SK-N-SH (cell line): Measurements from ENCODE around the gene ZP1. TPM values are rescaled to one million over a fixed set of nuclear protein-coding genes. Genes with fewer than 3 reads are reported as not detected.

Experiments used
- CTCF ChIA-PET: fragments of 300-600, 350-600 bp; formaldehyde crosslinking; extraction: SDS; loops from one replicate; lab custom pipeline; 2021; lab: Yijun Ruan, JAX
- POLR2A ChIA-PET: fragments of 350-600 bp; sonication (Branson Sonifier 250); formaldehyde crosslinking; extraction: SDS; loops from one replicate; lab custom pipeline; 2020; ENCODE audit warnings: antibody characterized with exemption, inconsistent platforms; lab: Yijun Ruan, JAX
- DNase-seq: peaks from one replicate; pipeline ENCODE4 v3.0.0; 2012
- H2AFZ ChIP-seq: fragments of 200-600 bp; sonication (generic); 2 replicates; pipeline ENCODE4 v1.8.1; 2016; ENCODE audit warnings: antibody characterized with exemption, mild to moderate bottlenecking, low read depth
- H3F3A ChIP-seq: fragments of 200-600 bp; sonication (generic); replicated peaks from 2 replicates; pipeline ENCODE3; 2016; ENCODE audit warnings: antibody characterized with exemption, mild to moderate bottlenecking; ENCODE audit not compliant: insufficient read depth
- H3K27ac ChIP-seq, 2 experiments: fragments of 200-500 bp in 1 of 2; fragments of 200-600 bp in 1 of 2; sonication (Bioruptor generic) in 1 of 2; sonication (generic), shearing (Covaris generic) in 1 of 2; 2 replicates each; pipeline versions ENCODE4 v1.5.1 to v1.6.1; 2014 to 2016; ENCODE audit warnings: low read depth in 2 of 2, inconsistent platforms in 1 of 2, low read length in 1 of 2, mild to moderate bottlenecking in 1 of 2, mixed read lengths in 1 of 2
- H3K27me3 ChIP-seq: fragments of 200-600 bp; sonication (generic), shearing (Covaris generic); 2 replicates; pipeline ENCODE4 v1.6.1; 2016; ENCODE audit warnings: mixed run types; ENCODE audit not compliant: insufficient read depth
- H3K36me3 ChIP-seq, 2 experiments: fragments of 200-500 bp in 1 of 2; fragments of 200-600 bp in 1 of 2; sonication (Bioruptor generic) in 1 of 2; sonication (generic) in 1 of 2; replicated peaks in 1 of 2; 2 replicates each; pipeline versions ENCODE3 to v1.5.1; 2014 to 2016; ENCODE audit warnings: low read length in 1 of 2, mild to moderate bottlenecking in 1 of 2; ENCODE audit not compliant: insufficient read depth in 2 of 2, control insufficient read depth in 1 of 2
- H3K4me1 ChIP-seq, 2 experiments: fragments of 200-500 bp in 1 of 2; fragments of 200-600 bp in 1 of 2; sonication (Bioruptor generic) in 1 of 2; sonication (generic), shearing (Covaris generic) in 1 of 2; 2 replicates each; pipeline versions ENCODE4 v1.5.1 to v1.6.1; 2014 to 2016; ENCODE audit warnings: low read depth in 1 of 2, low read length in 1 of 2, mixed run types in 1 of 2; ENCODE audit not compliant: insufficient read depth in 2 of 2, control insufficient read depth in 1 of 2
- H3K4me2 ChIP-seq: fragments of 200-600 bp; sonication (generic), shearing (Covaris generic); 2 replicates; pipeline ENCODE4 v1.6.1; 2017; ENCODE audit warnings: mixed run types
- H3K4me3 ChIP-seq, 2 experiments: fragments of 200-500 bp in 1 of 2; fragments of 200-600 bp in 1 of 2; sonication (Bioruptor generic) in 1 of 2; sonication (generic), shearing (Covaris generic) in 1 of 2; 2 replicates each; pipeline versions ENCODE4 v1.5.1 to v1.8.1; 2014 to 2016; ENCODE audit warnings: low read depth in 2 of 2, inconsistent platforms in 1 of 2, low read length in 1 of 2, mild to moderate bottlenecking in 1 of 2, mixed read lengths in 1 of 2, moderate library complexity in 1 of 2
- H3K79me2 ChIP-seq: fragments of 200-600 bp; sonication (generic); 2 replicates; pipeline ENCODE4 v1.8.1; 2017; ENCODE audit warnings: mild to moderate bottlenecking; ENCODE audit not compliant: insufficient read depth
- H3K9ac ChIP-seq: fragments of 200-600 bp; sonication (generic); 2 replicates; pipeline ENCODE4 v1.6.1; 2017; ENCODE audit warnings: mixed run types
- H3K9me2 ChIP-seq: fragments of 200-600 bp; sonication (generic); 2 replicates; pipeline ENCODE4 v1.6.1; 2017; ENCODE audit warnings: mixed run types
- H3K9me3 ChIP-seq: fragments of 200-600 bp; sonication (generic); 2 replicates; pipeline ENCODE4 v1.6.1; 2017; ENCODE audit warnings: mixed run types, mild to moderate bottlenecking, moderate library complexity
- H4K20me1 ChIP-seq: fragments of 200-600 bp; sonication (generic); 2 replicates; pipeline ENCODE4 v1.6.1; 2017; ENCODE audit warnings: mild to moderate bottlenecking, mixed run types; ENCODE audit not compliant: insufficient read depth
- ELF1 ChIP-seq: IDR thresholded peaks from 2 replicates; pipeline ENCODE4 v1.4.0; 2012
- EP300 ChIP-seq, 2 experiments: IDR thresholded peaks; 2 replicates each; pipeline versions ENCODE4 v1.4.0 to v1.6.1; 2012; ENCODE audit warnings: borderline replicate concordance in 1 of 2, low read depth in 1 of 2, low read length in 1 of 2
- FOXM1 ChIP-seq: IDR thresholded peaks from 2 replicates; pipeline ENCODE4 v1.4.0; 2012; ENCODE audit warnings: low read depth, mild to moderate bottlenecking
- GATA2 ChIP-seq: sonication (generic); formaldehyde crosslinking; IDR thresholded peaks from 2 replicates; pipeline ENCODE4 v1.5.0; 2020; ENCODE audit warnings: mild to moderate bottlenecking, missing genetic modification reagents
- NFIC ChIP-seq: IDR thresholded peaks from 2 replicates; pipeline ENCODE4 v1.4.0; 2012; ENCODE audit warnings: borderline replicate concordance
- NRF1 ChIP-seq: IDR thresholded peaks from 2 replicates; pipeline ENCODE4 v1.6.1; 2012; ENCODE audit warnings: low read depth, mild to moderate bottlenecking, low read length
- POLR2AphosphoS5 ChIP-seq: IDR thresholded peaks from 2 replicates; pipeline ENCODE4 v1.6.1; 2012; ENCODE audit warnings: low read depth, low read length
- RAD21 ChIP-seq: IDR thresholded peaks from 2 replicates; pipeline ENCODE4 v1.6.1; 2012; ENCODE audit warnings: mild to moderate bottlenecking, low read length
- RCOR1 ChIP-seq: fragments of 150-350 bp; IDR thresholded peaks from 2 replicates; pipeline ENCODE4 v1.6.1; 2017; ENCODE audit warnings: antibody characterized with exemption, low read length
- RFX5 ChIP-seq: IDR thresholded peaks from 2 replicates; pipeline ENCODE4 v1.6.1; 2012; ENCODE audit warnings: mild to moderate bottlenecking, improper control_type of control experiment, low read length
- TCF12 ChIP-seq: IDR thresholded peaks from 2 replicates; pipeline ENCODE4 v1.4.0; 2012
- USF1 ChIP-seq: IDR thresholded peaks from 2 replicates; pipeline ENCODE4 v1.4.0; 2012; ENCODE audit warnings: low read depth, borderline replicate concordance
- USF2 ChIP-seq: fragments of 150-350 bp; IDR thresholded peaks from 2 replicates; pipeline ENCODE4 v1.6.1; 2017; ENCODE audit warnings: antibody characterized with exemption, low read length, low read depth, borderline replicate concordance
- WGBS: methylation state at CpG from one replicate; pipeline ENCODE4 v1.1.6; 2017; ENCODE audit warnings: low lambda C conversion rate; 5-methylcytosine and 5-hydroxymethylcytosine counted together
- polyA plus RNA-seq, 3 experiments: library from polyadenylated mRNA; depleted of rRNA; stranded (reverse); fragments of >200 nt; gene quantifications; 2 replicates each; pipeline ENCODE4 v1.2.3, GENCODE V29; 2012
- TF ChIP-seq, protein P1 (sequence below): fragments of 200-600 bp; sonication (generic); IDR thresholded peaks from 2 replicates; pipeline ENCODE4 v1.6.1; 2017; ENCODE audit warnings: antibody characterized with exemption, mild to moderate bottlenecking, moderate library complexity
- TF ChIP-seq, protein P2 (sequence below): IDR thresholded peaks from 2 replicates; pipeline ENCODE4 v1.4.0; 2012; ENCODE audit warnings: low read depth, borderline replicate concordance

ZP1 gene
- polyA plus RNA-seq, 1 of the 3 experiments (the other 2 are of a cell fraction) = not detected

DNA sequence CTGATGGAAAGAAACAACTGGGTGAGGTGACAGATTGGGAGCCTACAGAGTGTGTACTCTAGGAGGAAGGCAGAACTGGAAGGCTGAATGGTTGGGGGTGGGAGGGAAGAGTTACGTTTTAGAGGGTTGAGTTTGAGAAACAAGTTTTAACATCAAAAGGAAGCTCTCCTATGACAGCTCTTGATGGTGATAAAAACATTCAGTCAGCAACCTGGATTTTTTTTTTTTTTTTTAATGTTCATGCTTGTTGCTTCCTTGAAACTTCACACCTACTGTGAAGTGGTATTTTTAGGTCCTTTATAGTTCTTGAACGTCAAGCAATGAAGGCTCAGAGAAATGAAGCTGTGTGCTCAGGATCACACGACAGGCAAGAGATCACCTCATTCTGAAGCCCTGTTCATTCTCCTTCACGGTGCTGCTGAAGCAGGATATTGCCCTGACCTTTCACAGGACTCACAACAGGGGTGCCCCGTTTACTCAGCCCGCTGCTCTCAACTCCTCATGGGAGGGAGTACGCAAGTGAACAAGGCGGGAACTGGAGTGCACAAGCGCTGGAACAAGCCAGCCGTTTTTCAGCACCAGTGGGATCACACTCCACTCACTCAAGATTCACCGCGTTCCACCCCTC lies 45.0 kb downstream of the ZP1 start (continued):
- TF ChIP-seq TCF12 (no peak), RFX5 (no peak), FOXM1 (no peak), USF2 (no peak), EP300 (IDR thresholded peaks at IDR 0.05; ENCODE audit: borderline replicate concordance in 1 of 2, low read depth in 1 of 2, low read length in 1 of 2) (no peak), USF1 (no peak)

- H3K4me1 ChIP-seq = peaks cover 7 to 20% of the 10 kb centered on the region in 2 experiments; a peak in 1 of 4 replicates
- peak overlapping the region; percentile 76; the same call in 1 of the 2 replicates for H3K9ac ChIP-seq
- ChIA-PET POLR2A (interaction anchor here (0.9 to 2.1 kb wide), 3 partner anchors 7 to 27 kb away, joined by 3 to 8 read pairs (median 5); partner anchors contain the start of genes PRPF19 and TMEM132A), CTCF (interaction anchor here (0.9 to 3.9 kb wide), 6 partner anchors 13 to 217 kb away, joined by 3 to 38 read pairs (median 5); no protein-coding TSS in a partner anchor)
- H3K36me3 ChIP-seq = no peaks in the 10 kb centered on the region
- no peaks in the 10 kb centered on the region for H3F3A ChIP-seq
- 79% methylated on average over 16 of the region's 22 CpGs for WGBS
- H2AFZ ChIP-seq = peak overlapping the region; percentile 98
- DNase-seq = no peak
- no peaks in the 10 kb centered on the region; the same call in 1 of the 2 replicates for H4K20me1 ChIP-seq
- no peaks in the 10 kb centered on the region for H3K9me2 ChIP-seq
- H3K4me2 ChIP-seq = peak overlapping the region; percentile 98
- H3K27ac ChIP-seq = peak overlapping the region; percentile 93 to 100
- H3K79me2 ChIP-seq = peaks cover 28% of the 10 kb centered on the region
- no peaks in the 10 kb centered on the region; the same call in 1 of the 2 replicates for H3K27me3 ChIP-seq
- peak overlapping the region in 1 of 2 experiments; percentile 80; a peak in 1 of 4 replicates for H3K4me3 ChIP-seq
- H3K9me3 ChIP-seq = no peaks in the 10 kb centered on the region
- TF ChIP-seq RAD21 (no peak), NRF1 (no peak), ELF1 (no peak), USF1 (no peak), NFIC (no peak), GATA2 (CRISPR knock-in tag) (no peak), TCF12 (no peak), RCOR1 (no peak), POLR2AphosphoS5 (no peak)
- TF ChIP-seq, protein P1, sequence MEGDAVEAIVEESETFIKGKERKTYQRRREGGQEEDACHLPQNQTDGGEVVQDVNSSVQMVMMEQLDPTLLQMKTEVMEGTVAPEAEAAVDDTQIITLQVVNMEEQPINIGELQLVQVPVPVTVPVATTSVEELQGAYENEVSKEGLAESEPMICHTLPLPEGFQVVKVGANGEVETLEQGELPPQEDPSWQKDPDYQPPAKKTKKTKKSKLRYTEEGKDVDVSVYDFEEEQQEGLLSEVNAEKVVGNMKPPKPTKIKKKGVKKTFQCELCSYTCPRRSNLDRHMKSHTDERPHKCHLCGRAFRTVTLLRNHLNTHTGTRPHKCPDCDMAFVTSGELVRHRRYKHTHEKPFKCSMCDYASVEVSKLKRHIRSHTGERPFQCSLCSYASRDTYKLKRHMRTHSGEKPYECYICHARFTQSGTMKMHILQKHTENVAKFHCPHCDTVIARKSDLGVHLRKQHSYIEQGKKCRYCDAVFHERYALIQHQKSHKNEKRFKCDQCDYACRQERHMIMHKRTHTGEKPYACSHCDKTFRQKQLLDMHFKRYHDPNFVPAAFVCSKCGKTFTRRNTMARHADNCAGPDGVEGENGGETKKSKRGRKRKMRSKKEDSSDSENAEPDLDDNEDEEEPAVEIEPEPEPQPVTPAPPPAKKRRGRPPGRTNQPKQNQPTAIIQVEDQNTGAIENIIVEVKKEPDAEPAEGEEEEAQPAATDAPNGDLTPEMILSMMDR = no peak
- TF ChIP-seq, protein P2, sequence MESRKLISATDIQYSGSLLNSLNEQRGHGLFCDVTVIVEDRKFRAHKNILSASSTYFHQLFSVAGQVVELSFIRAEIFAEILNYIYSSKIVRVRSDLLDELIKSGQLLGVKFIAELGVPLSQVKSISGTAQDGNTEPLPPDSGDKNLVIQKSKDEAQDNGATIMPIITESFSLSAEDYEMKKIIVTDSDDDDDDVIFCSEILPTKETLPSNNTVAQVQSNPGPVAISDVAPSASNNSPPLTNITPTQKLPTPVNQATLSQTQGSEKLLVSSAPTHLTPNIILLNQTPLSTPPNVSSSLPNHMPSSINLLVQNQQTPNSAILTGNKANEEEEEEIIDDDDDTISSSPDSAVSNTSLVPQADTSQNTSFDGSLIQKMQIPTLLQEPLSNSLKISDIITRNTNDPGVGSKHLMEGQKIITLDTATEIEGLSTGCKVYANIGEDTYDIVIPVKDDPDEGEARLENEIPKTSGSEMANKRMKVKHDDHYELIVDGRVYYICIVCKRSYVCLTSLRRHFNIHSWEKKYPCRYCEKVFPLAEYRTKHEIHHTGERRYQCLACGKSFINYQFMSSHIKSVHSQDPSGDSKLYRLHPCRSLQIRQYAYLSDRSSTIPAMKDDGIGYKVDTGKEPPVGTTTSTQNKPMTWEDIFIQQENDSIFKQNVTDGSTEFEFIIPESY = no peak
Measured at GRCh38 chr11:60912851-60913528, 45.6 kb downstream of the ZP1 start.
